ENCODE data around the gene EPB41L2. TPM values are rescaled to one million over a fixed set of nuclear protein-coding genes. Genes with fewer than 3 reads are reported as not detected.

EPB41L2 gene
- total and polyA plus RNA-seq, 3 experiments from 2014 or later = 4.6 to 30.9 (median 27.2) TPM

GRCh38 chr6:131040866-131041265, 22.2 kb downstream of the EPB41L2 start:
- no peak overlapping the region for H3K27ac Mint-ChIP-seq
- no peaks in the 10 kb centered on the region for H3K36me3 ChIP-seq (ENCODE audit: insufficient read depth, low read length)
- H3K27me3 ChIP-seq (ENCODE audit: insufficient read depth, low read length, poor library complexity, severe bottlenecking) = no peaks in the 10 kb centered on the region
- POLR2A ChIA-PET = no interaction called here
- H3K36me3 Mint-ChIP-seq = no peaks in the 10 kb centered on the region
- CTCF ChIA-PET = no interaction called here
- H3K27ac ChIP-seq (ENCODE audit: low read depth, low read length) = no peak overlapping the region
- H3K4me1 Mint-ChIP-seq = no peaks in the 10 kb centered on the region
- no peaks in the 10 kb centered on the region for H3K27me3 Mint-ChIP-seq
- H3K9me3 Mint-ChIP-seq = no peaks in the 10 kb centered on the region
- no peaks in the 10 kb centered on the region for H3K9me3 ChIP-seq (ENCODE audit: low read length)
- no peaks in the 10 kb centered on the region for H3K4me1 ChIP-seq (ENCODE audit: insufficient read depth, low read length)
- H3K4me3 ChIP-seq (ENCODE audit: low read length) = no peak overlapping the region
- H3K4me3 Mint-ChIP-seq = no peak overlapping the region
- DNase-seq = no peak

DNA sequence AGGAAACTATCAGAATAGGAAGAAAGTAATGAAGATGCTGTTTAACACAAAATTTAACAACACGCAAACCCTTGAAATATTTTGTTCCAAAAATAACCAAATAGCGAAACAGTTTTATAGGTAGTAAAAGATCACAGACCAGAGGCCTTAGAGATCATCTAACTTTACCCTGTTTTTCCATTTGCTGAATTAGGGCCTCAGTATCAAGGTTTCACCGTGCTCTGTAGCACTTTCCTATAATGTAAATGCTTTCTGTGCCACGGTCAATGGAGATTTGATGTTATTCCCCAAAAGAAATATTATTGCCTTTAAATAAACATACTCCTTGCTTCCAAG, 23.7 kb downstream of the EPB41L2 start:
- Mint-ChIP-seq H3K36me3 (no peaks in the 10 kb centered on the region), H3K27me3 (no peaks in the 10 kb centered on the region), H3K4me3 (no peak overlapping the region), H3K4me1 (no peaks in the 10 kb centered on the region), H3K9me3 (no peaks in the 10 kb centered on the region), H3K27ac (no peak overlapping the region)
- no peaks in the 10 kb centered on the region for H3K4me1 ChIP-seq (ENCODE audit: insufficient read depth, low read length)
- H3K9me3 ChIP-seq (ENCODE audit: low read length) = no peaks in the 10 kb centered on the region
- POLR2A ChIA-PET = no interaction called here
- H3K36me3 ChIP-seq (ENCODE audit: insufficient read depth, low read length) = no peaks in the 10 kb centered on the region
- H3K27ac ChIP-seq (ENCODE audit: low read depth, low read length) = no peak overlapping the region
- no peaks in the 10 kb centered on the region for H3K27me3 ChIP-seq (ENCODE audit: insufficient read depth, low read length, poor library complexity, severe bottlenecking)
- no peak overlapping the region for H3K4me3 ChIP-seq (ENCODE audit: low read length)
- CTCF ChIA-PET = no interaction called here
- DNase-seq = no peak

GRCh38 chr6:131038597-131039344, 24.3 kb downstream of the EPB41L2 start:
- Histone ChIP-seq H3K4me3 (ENCODE audit: low read length) (no peak overlapping the region), H3K27ac (ENCODE audit: low read depth, low read length) (no peak overlapping the region), H3K27me3 (ENCODE audit: insufficient read depth, low read length, poor library complexity, severe bottlenecking) (no peaks in the 10 kb centered on the region), H3K9me3 (ENCODE audit: low read length) (no peaks in the 10 kb centered on the region), H3K4me1 (ENCODE audit: insufficient read depth, low read length) (no peaks in the 10 kb centered on the region), H3K36me3 (ENCODE audit: insufficient read depth, low read length) (no peaks in the 10 kb centered on the region)
- H3K9me3 Mint-ChIP-seq = no peaks in the 10 kb centered on the region
- CTCF ChIA-PET = no interaction called here
- no peak overlapping the region for H3K4me3 Mint-ChIP-seq
- no peak overlapping the region for H3K27ac Mint-ChIP-seq
- H3K4me1 Mint-ChIP-seq = no peaks in the 10 kb centered on the region
- POLR2A ChIA-PET = no interaction called here
- no peaks in the 10 kb centered on the region for H3K27me3 Mint-ChIP-seq
- no peak for DNase-seq
- no peaks in the 10 kb centered on the region for H3K36me3 Mint-ChIP-seq

DNA sequence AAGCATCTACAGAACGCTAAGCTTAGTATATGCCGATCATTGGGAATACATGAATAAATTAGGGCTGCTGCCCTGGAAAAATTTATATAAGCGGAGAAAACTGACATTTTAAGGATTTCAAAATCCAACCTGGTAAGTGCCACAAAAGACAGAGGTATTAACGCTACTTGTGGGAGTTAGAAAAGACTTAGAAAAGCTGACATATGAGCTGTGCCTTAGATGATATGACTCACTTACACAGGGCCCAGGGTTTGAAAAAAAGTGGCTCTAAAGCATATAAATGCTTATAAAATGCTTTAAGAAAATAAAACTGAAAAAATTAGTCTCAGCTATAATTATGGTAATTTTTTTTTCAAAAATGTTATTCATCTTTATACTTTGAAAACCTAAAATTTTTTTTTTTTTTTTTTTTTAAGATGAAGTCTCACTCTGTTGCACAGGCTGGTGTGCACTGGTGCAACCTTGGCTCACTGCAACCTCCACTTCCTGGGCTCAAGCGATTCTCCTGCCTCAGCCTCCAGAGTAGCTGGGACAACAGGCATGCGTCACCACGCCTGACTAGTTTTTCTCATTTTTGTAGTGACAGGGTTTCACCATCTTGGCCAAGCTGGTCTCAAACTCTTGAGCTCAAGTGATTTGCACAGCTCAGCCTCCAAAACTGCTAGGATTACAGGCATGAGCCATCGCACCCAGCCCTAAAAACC, 25.7 kb downstream of the EPB41L2 start:
- Mint-ChIP-seq H3K9me3 (no peaks in the 10 kb centered on the region), H3K27ac (no peak overlapping the region), H3K4me3 (no peak overlapping the region), H3K27me3 (no peaks in the 10 kb centered on the region), H3K4me1 (peaks cover 0 to 6% (median 3%) of the 10 kb centered on the region in 3 donors), H3K36me3 (no peaks in the 10 kb centered on the region)
- Histone ChIP-seq H3K4me1 (ENCODE audit: insufficient read depth, low read length) (no peaks in the 10 kb centered on the region), H3K27ac (ENCODE audit: low read depth, low read length) (no peak overlapping the region), H3K9me3 (ENCODE audit: low read length) (no peaks in the 10 kb centered on the region), H3K27me3 (ENCODE audit: insufficient read depth, low read length, poor library complexity, severe bottlenecking) (no peaks in the 10 kb centered on the region), H3K4me3 (ENCODE audit: low read length) (no peak overlapping the region), H3K36me3 (ENCODE audit: insufficient read depth, low read length) (no peaks in the 10 kb centered on the region)
- no peak for DNase-seq
- POLR2A ChIA-PET = interaction anchor here (0.6 kb wide), 1 partner anchor 110 kb away, joined by 8 read pairs; no protein-coding TSS in a partner anchor
- CTCF ChIA-PET = no interaction called here

- Mint-ChIP-seq H3K27me3 (no peaks in the 10 kb centered on the region), H3K4me3 (no peak overlapping the region), H3K36me3 (no peaks in the 10 kb centered on the region), H3K27ac (no peak overlapping the region), H3K9me3 (no peaks in the 10 kb centered on the region), H3K4me1 (peaks cover 0 to 6% (median 3%) of the 10 kb centered on the region in 3 donors)
- DNase-seq = no peak
- H3K9me3 ChIP-seq (ENCODE audit: low read length) = no peaks in the 10 kb centered on the region
- H3K4me3 ChIP-seq (ENCODE audit: low read length) = no peak overlapping the region
- no peaks in the 10 kb centered on the region for H3K36me3 ChIP-seq (ENCODE audit: insufficient read depth, low read length)
- ChIA-PET CTCF (no interaction called here), POLR2A (no interaction called here)
- H3K27me3 ChIP-seq (ENCODE audit: insufficient read depth, low read length, poor library complexity, severe bottlenecking) = no peaks in the 10 kb centered on the region
- no peaks in the 10 kb centered on the region for H3K4me1 ChIP-seq (ENCODE audit: insufficient read depth, low read length)
- no peak overlapping the region for H3K27ac ChIP-seq (ENCODE audit: low read depth, low read length)
Observed at GRCh38 chr6:131036601-131037000, 26.4 kb downstream of the EPB41L2 start.

DNA sequence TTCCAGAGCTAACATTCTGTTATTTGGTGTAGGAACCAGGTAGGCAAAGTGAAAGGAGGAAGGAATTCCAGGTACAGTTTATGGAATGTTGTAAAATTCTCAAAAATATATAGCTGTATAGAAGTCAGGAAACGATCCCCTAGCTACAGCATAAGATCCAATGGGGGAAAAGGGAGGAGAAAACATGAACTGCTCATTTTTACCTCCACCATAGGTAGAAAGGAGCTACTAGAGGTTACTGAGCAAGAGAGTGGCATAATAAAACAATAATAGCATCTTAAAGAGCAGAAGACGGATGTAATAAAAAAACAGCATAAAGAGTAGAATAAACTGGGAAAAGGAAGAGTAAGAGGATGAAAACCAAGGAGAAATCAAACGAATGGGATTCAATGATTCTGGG, 26.9 kb downstream of the EPB41L2 start:
- no peak overlapping the region for H3K27ac Mint-ChIP-seq
- no peaks in the 10 kb centered on the region for H3K4me1 ChIP-seq (ENCODE audit: insufficient read depth, low read length)
- no peaks in the 10 kb centered on the region for H3K27me3 Mint-ChIP-seq
- H3K36me3 Mint-ChIP-seq = peaks cover 0 to 2% (median 0%) of the 10 kb centered on the region in 3 donors
- no peak overlapping the region for H3K4me3 Mint-ChIP-seq
- H3K27ac ChIP-seq (ENCODE audit: low read depth, low read length) = no peak overlapping the region
- no peaks in the 10 kb centered on the region for H3K9me3 Mint-ChIP-seq
- DNase-seq = no peak
- POLR2A ChIA-PET = no interaction called here
- no peaks in the 10 kb centered on the region for H3K9me3 ChIP-seq (ENCODE audit: low read length)
- no peaks in the 10 kb centered on the region for H3K36me3 ChIP-seq (ENCODE audit: insufficient read depth, low read length)
- H3K27me3 ChIP-seq (ENCODE audit: insufficient read depth, low read length, poor library complexity, severe bottlenecking) = no peaks in the 10 kb centered on the region
- CTCF ChIA-PET = no interaction called here
- H3K4me1 Mint-ChIP-seq = peaks cover 0 to 6% (median 3%) of the 10 kb centered on the region in 3 donors
- no peak overlapping the region for H3K4me3 ChIP-seq (ENCODE audit: low read length)

DNA sequence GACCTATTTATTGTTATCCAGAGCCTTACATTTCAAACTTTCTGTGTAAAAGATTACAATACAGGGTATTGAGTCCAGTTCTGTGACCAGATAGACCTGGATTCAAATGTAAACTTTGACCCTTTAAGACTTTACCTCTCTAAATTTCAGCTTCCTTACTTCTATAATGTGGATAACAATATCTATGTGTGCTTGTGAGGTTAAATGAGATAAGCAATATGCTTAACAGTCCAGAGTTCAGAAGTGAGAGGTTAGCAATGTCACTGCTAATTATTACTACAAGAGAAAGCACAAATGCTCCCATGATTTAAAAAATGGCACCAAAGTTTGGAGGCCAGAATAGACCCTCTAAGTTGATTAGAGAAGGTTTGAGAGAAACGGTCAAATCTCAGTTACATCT, 27.5 kb downstream of the EPB41L2 start:
- H3K27me3 Mint-ChIP-seq = no peaks in the 10 kb centered on the region
- H3K9me3 Mint-ChIP-seq = no peaks in the 10 kb centered on the region
- no peak for DNase-seq
- no peak overlapping the region for H3K27ac Mint-ChIP-seq
- no peak overlapping the region for H3K4me3 Mint-ChIP-seq
- Histone ChIP-seq H3K27ac (ENCODE audit: low read depth, low read length) (no peak overlapping the region), H3K27me3 (ENCODE audit: insufficient read depth, low read length, poor library complexity, severe bottlenecking) (no peaks in the 10 kb centered on the region), H3K36me3 (ENCODE audit: insufficient read depth, low read length) (no peaks in the 10 kb centered on the region), H3K4me3 (ENCODE audit: low read length) (no peak overlapping the region), H3K4me1 (ENCODE audit: insufficient read depth, low read length) (no peaks in the 10 kb centered on the region), H3K9me3 (ENCODE audit: low read length) (no peaks in the 10 kb centered on the region)
- peaks cover 0 to 2% (median 0%) of the 10 kb centered on the region in 3 donors for H3K36me3 Mint-ChIP-seq
- peaks cover 0 to 6% (median 3%) of the 10 kb centered on the region in 3 donors for H3K4me1 Mint-ChIP-seq
- ChIA-PET CTCF (no interaction called here), POLR2A (no interaction called here)

DNA sequence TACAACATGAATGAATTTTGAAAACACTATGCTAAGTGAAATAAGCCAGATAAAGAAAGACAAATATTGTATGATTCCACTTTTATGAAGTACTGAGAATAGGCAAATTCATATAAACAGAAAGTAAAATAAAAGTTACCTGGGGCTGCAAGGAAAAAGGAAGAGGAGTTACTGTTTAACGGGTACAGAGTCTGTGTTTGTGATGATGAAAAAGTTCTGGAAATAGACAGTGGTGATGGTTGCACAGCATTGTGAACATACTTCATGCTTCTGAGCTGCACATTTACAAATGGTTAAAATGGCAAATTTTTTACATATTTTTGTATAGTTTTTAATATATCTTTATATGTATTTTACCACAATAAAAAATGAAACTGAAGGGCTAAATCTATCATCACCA, 29.4 kb downstream of the EPB41L2 start:
- no peaks in the 10 kb centered on the region for H3K27me3 ChIP-seq (ENCODE audit: insufficient read depth, low read length, poor library complexity, severe bottlenecking)
- POLR2A ChIA-PET = no interaction called here

More for the DNA sequence above, 29.4 kb downstream of the EPB41L2 start:
- Mint-ChIP-seq H3K4me1 (peaks cover 0 to 6% (median 3%) of the 10 kb centered on the region in 3 donors), H3K9me3 (no peaks in the 10 kb centered on the region), H3K27me3 (peaks cover 0 to 6% of the 10 kb centered on the region in 2 donors), H3K27ac (no peak overlapping the region), H3K36me3 (peaks cover 0 to 3% (median 2%) of the 10 kb centered on the region in 3 donors), H3K4me3 (no peak overlapping the region)
- H3K27ac ChIP-seq (ENCODE audit: low read depth, low read length) = no peak overlapping the region
- CTCF ChIA-PET = no interaction called here
- H3K4me1 ChIP-seq (ENCODE audit: insufficient read depth, low read length) = no peaks in the 10 kb centered on the region
- no peak overlapping the region for H3K4me3 ChIP-seq (ENCODE audit: low read length)
- no peak for DNase-seq
- no peaks in the 10 kb centered on the region for H3K36me3 ChIP-seq (ENCODE audit: insufficient read depth, low read length)
- H3K9me3 ChIP-seq (ENCODE audit: low read length) = no peaks in the 10 kb centered on the region

Data from CD8-positive, alpha-beta memory T cell (primary cell).